Measurements from ENCODE around the gene ANKUB1.

ANKUB1 gene

DNA sequence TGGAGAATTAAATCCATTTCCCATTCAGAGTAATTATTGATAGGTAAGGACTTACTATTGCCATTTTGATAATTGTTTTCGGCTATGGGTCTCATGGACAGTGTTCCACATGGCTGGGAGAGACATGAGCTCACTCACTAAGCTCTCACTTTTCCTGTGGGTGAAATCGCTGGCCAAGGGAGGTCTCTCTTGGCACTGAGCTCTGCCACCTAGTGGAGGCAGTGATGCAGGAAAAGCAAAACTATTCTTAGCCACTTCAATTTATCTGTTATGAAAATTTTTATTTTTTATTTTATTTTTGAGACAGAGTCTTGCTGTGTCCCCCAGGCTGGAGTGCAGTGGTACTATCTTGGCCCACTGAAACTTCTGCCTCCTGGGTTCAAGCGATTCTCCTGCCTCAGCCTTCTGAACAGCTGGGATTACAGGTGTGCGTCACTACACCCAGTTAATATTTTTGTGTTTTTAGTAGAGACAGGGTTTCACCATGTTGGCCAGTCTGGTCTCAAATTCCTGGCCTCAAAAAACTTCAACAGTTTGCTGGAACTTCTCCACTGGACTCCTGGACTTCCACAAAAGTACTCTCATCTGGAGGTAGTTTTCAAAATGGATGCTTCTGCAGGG, 16.0 kb upstream of the ANKUB1 start:
- peak; percentile 77 for DNase-seq

DNA sequence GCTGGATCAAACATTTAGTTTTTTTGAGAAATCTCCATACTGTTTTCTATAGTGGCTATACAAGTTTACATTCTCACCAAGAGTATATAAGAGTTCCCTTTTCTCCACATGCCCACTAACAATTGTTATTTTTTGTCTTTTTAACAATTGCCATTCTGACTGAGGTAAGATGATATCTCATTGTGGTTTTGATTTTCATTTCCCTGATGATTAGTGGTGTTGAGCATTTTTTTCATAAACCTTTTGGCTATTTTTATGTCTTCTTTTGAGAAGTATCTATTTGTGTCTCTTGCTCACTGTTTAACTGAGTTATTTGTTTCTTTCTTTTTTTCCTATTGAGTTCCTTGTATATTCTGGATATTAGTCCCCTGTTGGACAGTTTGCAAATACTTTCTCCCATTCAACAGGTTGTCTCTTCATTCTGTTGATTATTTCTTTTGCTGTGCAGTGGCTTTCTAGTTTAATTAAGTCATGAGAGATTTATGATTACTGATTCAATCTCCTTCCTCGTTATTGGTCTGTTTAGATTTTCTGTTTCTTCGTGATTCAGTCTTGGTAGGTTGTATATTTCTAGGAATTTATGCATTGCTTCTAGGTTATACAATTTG, 13.9 kb upstream of the ANKUB1 start:
- DNase-seq, result no peak

DNA sequence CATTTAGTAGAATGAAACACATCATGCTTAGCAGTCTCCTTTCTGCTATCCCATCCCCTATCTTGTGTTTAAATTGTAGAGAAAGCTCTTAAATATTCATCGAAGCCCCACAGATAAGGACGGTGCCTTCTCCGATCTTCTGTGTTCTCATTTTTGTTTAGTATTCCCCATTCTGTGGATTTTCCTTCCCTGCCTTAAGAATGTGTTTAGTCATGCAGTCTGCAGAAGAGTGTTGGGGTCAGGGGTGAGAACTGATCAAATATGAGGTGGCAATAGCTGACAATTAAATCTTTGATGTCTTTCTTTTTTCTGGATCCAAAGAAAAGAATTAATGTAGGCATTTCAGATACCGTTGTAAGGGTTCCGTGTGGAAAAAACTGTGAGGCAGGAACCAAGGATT, 9.3 kb upstream of the ANKUB1 start:
- DNase-seq, result no peak

DNA sequence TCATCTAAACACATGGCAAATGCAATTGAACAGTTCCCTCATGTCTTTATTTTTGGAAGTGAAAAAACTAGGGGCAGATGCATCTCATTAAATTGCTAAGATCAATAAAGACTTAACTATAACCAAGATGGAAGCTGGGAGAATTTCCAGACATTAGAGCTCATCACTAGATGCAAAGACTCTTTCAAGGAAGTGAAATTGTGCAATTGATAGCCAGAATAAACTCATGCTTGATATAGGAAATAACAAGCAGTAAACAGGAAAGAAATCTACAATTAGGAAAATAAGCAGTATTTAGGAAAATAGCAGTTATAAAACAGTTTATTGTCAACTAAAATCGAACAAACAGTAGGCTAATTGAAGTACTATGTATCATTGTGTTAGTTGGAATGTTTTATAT, 8.8 kb upstream of the ANKUB1 start:
- DNase-seq, result no peak

DNA sequence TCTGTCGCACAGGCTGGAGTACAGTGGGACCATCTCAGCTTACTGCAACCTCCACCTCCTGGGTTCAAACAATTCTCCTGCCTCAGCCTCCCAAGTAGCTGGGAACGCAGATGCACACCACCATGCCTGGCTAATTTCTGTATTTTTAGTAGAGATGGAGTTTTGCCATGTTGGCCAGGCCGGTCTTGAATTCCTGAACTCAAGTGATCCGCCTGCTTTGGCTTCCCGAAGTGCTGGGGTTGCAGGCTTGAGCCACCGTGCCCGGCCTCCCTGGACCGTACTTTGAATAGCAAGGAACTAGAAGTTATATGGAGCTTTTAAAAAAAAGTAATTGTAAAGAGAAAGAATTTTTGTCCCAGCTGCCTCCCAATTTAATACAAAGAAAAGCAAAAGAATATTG, 8.3 kb upstream of the ANKUB1 start:
- no peak for DNase-seq

DNA sequence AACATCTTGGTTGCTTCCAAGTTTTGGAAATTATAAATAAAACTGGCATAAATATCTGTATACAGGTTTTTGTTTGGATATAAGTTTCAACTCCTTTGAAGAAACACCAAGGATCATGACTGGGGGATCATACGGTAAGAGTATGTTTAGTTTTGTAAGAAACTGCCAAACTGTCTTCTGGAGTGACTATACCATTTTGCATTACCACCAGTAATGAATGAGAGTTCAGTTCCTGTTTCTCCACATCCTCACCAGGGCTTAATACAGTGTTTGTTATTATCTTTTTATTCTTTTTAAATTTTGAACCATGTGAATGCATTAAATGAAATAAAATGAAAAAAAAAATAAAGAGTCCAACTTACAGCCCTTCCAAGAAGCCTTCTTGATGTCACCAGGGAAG, 3.7 kb upstream of the ANKUB1 start:
- no peak for DNase-seq

DNA sequence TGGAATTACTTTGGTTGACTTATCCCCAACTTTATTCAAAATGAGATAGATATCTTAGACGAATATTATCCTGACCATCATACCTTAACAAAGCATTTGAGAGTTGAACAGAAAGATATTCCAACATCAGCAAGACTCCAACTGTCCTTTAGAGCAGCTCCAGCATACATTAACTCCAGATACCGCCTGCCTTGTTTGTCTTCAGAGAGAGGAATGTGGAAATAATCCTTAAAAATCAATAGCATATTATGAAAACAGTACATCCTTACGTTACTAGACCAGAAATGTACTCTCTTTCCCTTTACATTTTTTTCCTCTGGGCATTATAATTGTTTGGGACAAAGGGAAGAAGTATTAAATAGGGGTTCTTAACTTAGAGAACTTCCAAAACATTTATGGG, 1.7 kb downstream of the ANKUB1 start:
- DNase-seq, result no peak

DNA sequence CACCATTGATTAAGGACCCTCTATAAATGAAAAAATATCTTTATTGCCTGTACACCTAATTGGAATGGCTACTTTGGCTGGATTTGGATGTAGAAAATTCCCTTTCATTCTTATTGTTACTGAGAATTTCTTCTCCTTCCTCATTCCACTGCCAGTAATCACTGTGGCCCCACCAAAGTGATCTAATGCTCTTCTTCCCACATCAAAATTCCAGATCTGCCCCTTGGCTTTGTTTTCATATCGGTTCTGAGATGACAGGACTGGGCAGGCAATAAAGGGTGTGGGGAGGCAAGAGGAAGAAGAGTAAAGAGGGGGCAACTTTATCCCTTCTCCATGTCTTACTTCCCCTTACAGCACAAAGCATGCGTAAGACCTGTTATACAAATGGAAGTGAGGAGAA, 2.1 kb downstream of the ANKUB1 start:
- DNase-seq, result no peak

DNA sequence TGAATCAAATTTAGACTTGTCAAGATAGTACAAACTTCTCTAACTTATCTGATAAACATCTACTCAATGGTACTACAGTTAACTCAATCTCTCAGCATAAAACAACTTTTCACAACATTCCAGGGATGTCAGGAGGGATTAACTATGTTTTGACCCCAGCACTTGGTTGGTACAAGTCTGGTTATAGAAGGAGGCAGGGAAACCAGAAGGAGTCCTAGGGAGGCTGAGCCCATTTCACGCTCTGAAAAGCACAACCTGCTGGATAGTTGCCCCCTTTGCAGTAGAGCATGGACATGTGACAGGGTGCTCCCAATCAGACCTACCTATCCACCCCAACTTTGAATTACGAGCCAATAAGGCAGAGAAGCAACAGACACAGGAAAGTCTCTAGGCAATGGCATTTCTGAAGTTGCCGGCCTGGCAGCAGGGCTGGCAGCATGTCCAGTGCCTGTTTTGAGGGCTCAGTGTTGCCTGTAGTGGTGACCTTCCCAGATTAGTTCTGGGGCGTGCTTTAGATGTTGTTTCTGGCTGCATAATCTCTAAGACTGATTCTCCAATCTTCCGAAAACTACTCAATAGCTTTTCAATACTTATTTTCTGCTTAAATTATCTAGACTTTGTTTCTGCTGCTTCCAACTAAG, 8.2 kb downstream of the ANKUB1 start:
- DNase-seq, result no peak

DNA sequence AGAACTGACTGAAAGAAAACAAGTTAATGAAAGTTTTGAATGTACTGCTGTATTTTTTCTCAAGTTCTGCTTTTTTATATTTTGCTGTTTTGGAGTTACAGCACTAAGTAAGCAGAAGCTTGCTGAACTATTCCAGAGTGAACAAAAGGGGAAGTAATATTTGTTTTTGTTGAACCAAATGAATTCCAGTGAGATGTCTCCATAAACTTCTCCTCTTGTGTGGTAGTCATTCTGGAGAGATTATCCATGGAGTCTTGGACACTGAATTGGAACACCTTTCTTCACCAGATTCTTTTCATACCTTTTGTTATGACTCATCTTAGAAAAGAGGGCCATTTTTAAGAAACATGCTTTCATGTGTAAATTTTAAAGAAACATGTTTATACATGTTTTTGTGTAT, 8.8 kb downstream of the ANKUB1 start:
- no peak for DNase-seq

DNA sequence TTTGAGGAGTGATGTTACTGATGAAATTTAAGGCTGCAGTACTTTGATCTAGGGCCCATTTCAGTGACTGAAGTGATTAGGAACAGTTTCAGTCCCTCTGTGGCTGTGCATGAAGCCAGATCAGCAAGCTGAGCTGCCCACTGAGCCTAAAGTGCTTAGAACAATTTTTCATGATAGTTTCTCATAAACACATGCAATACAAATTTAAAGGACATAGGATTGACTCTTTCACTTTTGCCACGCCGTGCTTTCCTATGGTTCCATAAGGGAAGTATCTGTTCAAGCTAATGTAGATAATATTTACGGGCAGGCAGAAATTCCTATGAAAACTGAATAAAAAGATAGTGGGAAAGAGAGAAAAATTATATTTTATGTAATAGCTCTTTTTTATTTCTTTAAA, 10.6 kb downstream of the ANKUB1 start:
- DNase-seq, result no peak

DNA sequence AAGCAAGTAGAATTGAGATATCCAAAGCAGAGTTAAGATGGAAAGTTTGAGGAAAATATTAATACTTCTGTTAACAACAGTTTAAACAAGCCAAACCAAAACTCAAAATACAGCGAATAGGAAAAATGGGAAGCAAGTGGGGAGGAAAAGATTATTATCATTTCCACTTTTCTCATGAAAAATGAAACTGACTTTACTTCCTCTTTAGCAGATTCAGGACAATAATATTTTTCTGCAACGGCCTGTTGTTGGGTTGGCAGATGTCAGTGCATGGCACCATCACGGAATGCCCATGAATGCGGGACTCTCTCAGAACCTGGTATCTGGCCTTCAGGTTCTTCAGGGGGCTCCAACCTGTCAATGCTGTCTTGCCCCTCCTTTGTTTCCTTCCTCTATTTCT, 11.1 kb downstream of the ANKUB1 start:
- no peak for DNase-seq

DNA sequence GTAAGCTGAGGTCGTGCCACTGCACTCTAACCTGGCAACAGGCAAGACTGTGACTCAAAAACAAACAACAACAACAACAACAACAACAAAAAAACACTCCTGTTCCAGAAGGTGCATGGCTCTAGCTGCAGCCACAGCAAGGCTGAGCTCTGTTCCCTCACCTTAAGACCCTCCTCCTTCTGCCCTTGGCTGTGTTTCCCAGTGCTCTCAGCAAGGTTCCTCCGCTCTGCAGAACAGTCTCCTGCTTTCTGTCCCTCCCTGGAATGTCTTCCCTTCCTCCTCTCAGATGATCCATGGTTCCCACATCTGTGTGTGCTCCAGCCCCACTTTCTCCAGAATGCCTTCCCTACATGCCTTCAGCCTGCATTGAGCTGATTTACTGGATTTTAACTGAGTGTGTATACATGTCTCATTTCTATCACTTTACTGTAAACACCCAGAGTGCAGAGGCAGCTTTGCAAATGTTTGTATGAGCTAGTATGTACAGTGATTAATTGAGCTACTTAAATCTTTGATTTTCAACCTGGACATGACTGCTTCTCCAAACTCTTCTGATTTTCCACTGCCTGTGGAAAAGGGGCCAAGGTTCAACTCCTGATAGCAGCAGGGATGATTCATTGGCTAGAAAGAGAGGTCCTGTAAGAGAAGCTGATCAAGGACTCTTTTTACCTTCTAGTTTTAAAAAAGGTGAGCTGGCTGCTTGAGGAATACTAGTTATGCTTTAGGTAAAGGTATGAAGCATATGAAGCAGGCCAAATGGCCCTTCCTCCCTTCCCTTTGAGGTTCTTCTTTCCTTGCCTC, 14.7 kb downstream of the ANKUB1 start:
- no peak for DNase-seq

DNA sequence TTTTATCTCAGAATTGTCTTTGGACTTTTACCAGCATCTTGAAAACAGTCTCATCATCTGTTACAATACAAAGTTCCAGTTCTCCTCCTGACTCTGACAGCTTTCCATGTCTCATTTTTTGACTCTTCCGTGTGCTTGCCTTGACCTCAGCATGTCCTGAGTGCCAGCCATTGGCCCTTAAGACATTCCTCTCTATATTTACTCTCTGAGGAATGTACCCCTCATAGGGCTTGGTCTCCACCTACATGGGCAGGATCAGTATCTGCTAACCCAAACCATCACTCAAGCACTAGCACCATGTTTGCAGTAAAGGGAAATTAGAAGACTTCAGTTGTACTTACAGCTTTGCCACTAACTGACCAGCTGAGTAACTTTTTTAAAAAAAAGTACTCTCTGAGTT, 16.2 kb downstream of the ANKUB1 start:
- no peak for DNase-seq

DNA sequence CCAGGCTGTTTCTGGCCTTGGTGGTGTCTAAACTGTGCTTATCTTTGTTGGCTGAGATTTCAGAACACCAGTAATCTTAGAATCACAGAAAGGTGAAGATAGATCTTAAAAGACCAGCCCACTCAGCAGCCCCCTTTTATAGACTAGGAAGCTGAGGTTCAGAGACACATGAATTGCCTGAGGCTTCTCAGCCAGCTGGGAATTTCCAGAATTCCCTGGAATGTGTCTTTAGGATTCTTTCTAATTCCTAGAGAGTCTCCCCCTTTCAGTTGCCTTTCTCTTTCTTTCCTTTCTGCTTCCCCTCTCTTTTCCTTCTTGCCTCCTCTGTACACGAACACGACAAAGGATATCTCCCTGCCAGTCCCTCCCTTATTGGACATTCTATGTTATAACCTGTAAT, 19.5 kb downstream of the ANKUB1 start:
- DNase-seq, result no peak

DNA sequence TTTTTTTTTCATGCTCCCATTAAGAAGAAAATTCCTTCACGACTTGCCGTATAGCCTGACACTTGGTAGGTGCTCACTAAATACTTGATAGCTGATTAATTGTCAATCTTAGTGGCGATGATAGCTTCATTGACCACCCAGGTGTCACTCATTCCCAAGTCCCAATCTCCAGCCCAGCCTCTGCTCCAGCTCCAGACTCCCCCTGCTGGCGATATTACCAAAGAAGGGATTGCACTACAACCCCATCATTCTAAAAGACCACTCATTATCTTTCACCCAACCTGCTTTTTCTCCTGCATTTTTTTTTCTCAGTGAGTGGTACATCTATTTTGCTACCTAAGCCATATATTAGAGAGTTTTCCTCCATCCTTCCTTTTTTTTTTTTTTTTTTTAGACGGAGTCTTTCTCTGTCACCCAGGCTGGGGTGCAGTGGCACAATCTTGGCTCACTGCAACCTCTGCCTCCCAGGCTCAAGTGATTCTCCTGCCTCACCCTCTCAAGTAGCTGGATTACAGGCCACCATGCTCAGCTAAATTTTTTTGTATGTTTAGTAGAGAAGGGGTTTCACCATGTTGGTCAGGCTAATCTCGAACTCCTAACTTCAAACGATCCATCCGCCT, 20.6 kb downstream of the ANKUB1 start:
- DNase-seq, result peak; percentile 47

DNA sequence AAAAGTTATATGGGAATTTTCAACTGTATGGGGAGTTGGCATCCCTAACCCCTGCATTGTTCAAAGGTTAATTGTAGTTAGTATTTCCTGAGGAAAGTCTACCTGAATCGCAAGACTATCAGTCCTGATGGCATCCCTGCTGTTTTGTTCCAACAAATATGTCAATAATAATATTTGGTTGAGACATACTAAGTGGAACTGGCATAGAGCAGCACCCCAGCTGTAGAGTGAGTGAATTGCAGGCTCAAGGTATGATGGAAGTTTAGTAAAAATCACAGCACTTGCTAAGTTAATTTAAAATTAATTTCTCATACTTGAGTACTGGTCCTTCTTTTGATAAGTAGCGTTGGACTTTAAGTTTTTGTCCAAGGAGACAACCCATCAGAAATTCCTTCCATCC, 22.1 kb downstream of the ANKUB1 start:
- DNase-seq, result no peak

DNA sequence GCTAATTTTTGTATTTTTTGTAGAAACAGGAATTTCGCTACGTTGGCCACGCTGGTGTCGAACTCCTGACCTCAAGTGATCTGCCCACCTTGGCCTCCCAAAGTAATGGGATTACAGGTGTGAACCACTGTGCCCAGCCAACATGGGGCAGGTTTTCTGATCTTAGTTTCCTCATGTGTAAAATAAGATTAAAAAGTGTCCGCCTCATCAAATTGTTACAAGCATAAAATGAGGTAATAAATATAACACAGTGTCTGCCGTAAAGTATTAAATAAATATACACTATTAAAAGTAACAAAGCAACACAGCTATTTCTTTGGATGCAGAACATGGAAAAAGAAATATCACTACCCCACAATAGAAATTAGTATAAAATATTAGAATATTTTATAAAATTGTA, 23.6 kb downstream of the ANKUB1 start:
- DNase-seq, result no peak

DNA sequence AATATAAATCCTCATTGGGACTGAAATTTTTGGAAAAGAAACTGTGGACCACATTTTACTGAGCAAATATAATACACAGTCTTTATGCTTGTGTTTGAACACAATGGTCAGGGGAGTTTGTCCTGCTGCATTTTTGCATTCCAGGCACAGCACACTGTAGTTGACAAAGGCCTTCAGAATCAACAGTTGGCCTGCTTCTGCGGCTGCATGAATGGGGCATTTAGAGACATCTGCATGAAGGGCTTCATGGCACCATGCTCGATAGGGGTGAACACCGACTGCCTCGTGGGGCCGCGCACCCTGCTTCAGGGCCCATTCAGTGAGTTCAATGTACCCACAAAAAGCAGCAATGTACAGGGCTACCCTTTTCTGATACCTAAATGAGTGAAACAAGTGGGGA, 24.6 kb downstream of the ANKUB1 start:
- no peak for DNase-seq

DNA sequence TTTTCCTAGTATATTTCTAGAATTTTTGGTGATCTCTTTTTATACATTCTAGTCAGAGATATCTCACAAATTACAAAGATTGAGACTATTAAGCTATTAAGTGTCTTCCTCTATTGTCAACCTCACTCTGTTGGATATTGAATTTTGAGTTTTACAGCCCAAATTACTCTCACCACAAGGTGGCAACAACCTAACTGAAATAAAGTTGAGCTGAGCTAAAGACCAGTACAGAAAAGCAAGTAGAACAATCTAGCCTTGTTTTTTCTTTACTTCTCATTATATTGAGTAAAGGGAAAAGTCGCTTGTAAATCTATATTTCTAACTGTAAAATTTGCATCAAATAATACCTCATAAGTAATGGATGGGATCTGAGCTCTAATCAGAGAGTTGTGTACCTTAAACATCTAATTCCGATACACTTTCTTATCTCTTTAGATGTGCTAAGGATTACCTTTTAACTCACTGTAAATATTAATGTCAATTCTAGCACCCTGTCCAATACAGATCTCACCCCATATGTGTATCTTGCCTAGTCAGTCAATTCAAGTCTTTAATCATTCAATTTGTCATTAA, 26.5 kb downstream of the ANKUB1 start:
- DNase-seq, result peak; percentile 33

DNA sequence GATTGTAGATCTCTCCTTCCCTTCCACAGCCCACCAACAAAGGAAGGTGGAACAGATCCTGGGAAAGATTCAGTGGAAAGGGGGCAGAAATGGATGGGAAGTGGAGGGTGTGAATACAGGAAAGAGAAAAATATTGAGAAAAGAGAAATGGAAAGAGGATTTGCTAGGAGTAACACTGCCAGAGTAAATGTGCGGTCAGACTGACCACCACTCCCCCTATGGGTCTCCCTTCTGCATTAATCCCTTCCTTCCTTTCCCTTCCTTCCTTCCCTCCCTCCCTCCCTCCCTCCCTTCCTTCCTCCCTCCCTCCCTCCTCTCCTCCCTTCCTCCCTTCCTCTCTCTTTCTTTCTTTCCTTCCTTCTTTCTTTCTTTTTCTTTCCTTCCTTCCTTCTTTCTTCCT, 28.1 kb downstream of the ANKUB1 start:
- DNase-seq, result no peak

DNA sequence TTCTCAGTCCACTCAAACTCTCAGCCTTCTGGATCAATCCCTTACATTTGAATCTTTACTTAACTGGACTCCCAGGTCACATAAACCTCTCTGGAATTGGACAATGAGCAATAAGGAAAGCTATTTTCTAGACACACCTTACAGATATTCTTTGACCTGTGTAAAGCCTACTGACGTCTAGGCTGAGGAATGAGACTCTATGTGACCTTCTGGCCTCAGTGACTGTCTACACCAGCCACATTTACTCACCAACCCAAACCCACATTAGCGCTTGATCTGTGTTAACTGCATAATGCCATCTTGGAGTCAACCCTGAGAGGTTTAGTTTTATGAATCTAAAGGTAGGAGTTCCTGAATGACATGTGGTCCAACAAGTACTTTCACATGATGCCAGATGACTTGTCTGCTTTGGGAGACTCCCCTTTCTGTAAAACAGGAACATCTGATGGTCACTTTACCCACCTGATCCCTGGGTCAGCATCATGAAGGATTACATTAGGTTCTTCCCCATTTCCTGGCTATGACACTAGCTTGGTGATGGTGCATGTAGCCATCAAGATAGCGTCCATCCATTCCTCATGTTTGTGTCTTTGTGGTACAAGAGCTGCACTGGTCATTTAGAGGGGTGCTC, 28.7 kb downstream of the ANKUB1 start:
- no peak for DNase-seq

DNA sequence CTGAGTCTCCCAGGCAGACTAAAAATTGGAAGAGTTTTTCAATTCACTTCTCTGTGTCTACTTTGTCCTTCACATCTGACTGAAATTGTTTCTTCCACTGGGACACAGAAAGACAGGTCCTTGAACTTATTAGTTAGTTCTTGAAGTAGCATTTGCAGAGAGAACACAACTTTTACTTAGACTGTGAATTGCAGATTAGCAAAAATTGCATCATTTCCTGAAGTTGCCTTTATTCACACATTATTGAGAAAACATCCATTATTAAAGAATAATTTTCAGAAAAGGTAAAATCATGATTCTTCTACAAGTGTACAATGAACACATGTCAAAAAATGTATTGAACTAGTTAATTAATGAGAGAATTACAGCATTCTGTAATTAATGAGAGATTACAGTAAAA, 38.6 kb downstream of the ANKUB1 start:
- DNase-seq, result no peak

Data from hematopoietic multipotent progenitor cell treated with erythropoietin and hydrocortisone succinate and interleukin-3 and kit ligand, for 8 days (in vitro differentiated cells).